GM18951 (cell line): ENCODE data around the gene ZNF169.
"Not testable (repeated sequence)": the region's sequence is repeated elsewhere in the genome, so short reads cannot be mapped to it uniquely, and the experiment has no call there.

Source experiments
- POLR2A ChIP-seq: IDR thresholded peaks from 4 replicates; pipeline ENCODE4 v1.6.1; 2011; ENCODE audit warnings: mild to moderate bottlenecking; ENCODE audit not compliant: insufficient read length, insufficient read depth; ENCODE audit errors: extremely low read depth
- in situ Hi-C: fragments of 300-500 bp; cut with MboI; formaldehyde crosslinking; loops from one replicate; pipeline ENCODE4 v1.12.0; 2022; ENCODE audit warnings: low sequenced_read_pairs, mixed read lengths, inconsistent platforms; ENCODE audit not compliant: unreplicated experiment

ZNF169 gene

GRCh38 chr9:94259077-94259862, at the start of gene ZNF169:
TSS of gene ZNF169 (plus strand) at chr9:94259298. CDS start at chr9:94278813, 19,515 bp downstream.
- in situ Hi-C loops = no loop called here
- TF ChIP-seq POLR2A = peak; percentile 72

GRCh38 chr9:94210616-94211603, 48.2 kb upstream of the ZNF169 start:
- no peak for TF ChIP-seq POLR2A
- in situ Hi-C loops = loop anchor here (5.0 kb wide), 1 partner anchor 144 kb away; no protein-coding TSS in a partner anchor

GRCh38 chr9:94212091-94212490, 47.0 kb upstream of the ZNF169 start:
- in situ Hi-C loops = loop anchor here (5.0 kb wide), 1 partner anchor 145 kb away; no protein-coding TSS in a partner anchor
- TF ChIP-seq POLR2A = no peak

GRCh38 chr9:94212531-94212930, 46.6 kb upstream of the ZNF169 start:
- no peak for TF ChIP-seq POLR2A
- in situ Hi-C loops = loop anchor here (5.0 kb wide), 1 partner anchor 145 kb away; no protein-coding TSS in a partner anchor

- in situ Hi-C loops = loop anchor here (5.0 kb wide), 1 partner anchor 146 kb away; no protein-coding TSS in a partner anchor
- no peak for TF ChIP-seq POLR2A
Measured at GRCh38 chr9:94213511-94214124, 45.5 kb upstream of the ZNF169 start.

GRCh38 chr9:94222870-94223269, 36.2 kb upstream of the ZNF169 start:
- no peak for TF ChIP-seq POLR2A
- in situ Hi-C loops = no loop called here

GRCh38 chr9:94225413-94225812, 33.7 kb upstream of the ZNF169 start:
- in situ Hi-C loops = not testable (repeated sequence)

GRCh38 chr9:94228616-94229015, 30.5 kb upstream of the ZNF169 start:
- in situ Hi-C loops = no loop called here
- no peak for TF ChIP-seq POLR2A

- TF ChIP-seq POLR2A = no peak
- in situ Hi-C loops = no loop called here
Measured at GRCh38 chr9:94232428-94232827, 26.7 kb upstream of the ZNF169 start.

GRCh38 chr9:94241098-94241497, 18.0 kb upstream of the ZNF169 start:
- in situ Hi-C loops = not testable (repeated sequence)

GRCh38 chr9:94245651-94246050, 13.4 kb upstream of the ZNF169 start:
- TF ChIP-seq POLR2A = no peak
- in situ Hi-C loops = no loop called here

GRCh38 chr9:94250456-94250855, 8.6 kb upstream of the ZNF169 start:
- no peak for TF ChIP-seq POLR2A
- in situ Hi-C loops = no loop called here

- no peak for TF ChIP-seq POLR2A
- in situ Hi-C loops = no loop called here
Measured at GRCh38 chr9:94256007-94256406, 3.1 kb upstream of the ZNF169 start.

GRCh38 chr9:94265626-94266402, 6.7 kb downstream of the ZNF169 start:
- in situ Hi-C loops = not testable (repeated sequence)
